Ammon's horn (tissue), 1 donor: ENCODE data around the gene PLEKHM1.
"Not testable (repeated sequence)": the region's sequence is repeated elsewhere in the genome, so short reads cannot be mapped to it uniquely, and the experiment has no call there.

Source experiments
- DNase-seq: peaks from one replicate; pipeline ENCODE4 v3.0.0-alpha.2; 2016; ENCODE audit warnings: low spot score

PLEKHM1 gene

GRCh38 chr17:45441526-45442310, 48.8 kb downstream of the PLEKHM1 start:
- DNase-seq = no peak

DNA sequence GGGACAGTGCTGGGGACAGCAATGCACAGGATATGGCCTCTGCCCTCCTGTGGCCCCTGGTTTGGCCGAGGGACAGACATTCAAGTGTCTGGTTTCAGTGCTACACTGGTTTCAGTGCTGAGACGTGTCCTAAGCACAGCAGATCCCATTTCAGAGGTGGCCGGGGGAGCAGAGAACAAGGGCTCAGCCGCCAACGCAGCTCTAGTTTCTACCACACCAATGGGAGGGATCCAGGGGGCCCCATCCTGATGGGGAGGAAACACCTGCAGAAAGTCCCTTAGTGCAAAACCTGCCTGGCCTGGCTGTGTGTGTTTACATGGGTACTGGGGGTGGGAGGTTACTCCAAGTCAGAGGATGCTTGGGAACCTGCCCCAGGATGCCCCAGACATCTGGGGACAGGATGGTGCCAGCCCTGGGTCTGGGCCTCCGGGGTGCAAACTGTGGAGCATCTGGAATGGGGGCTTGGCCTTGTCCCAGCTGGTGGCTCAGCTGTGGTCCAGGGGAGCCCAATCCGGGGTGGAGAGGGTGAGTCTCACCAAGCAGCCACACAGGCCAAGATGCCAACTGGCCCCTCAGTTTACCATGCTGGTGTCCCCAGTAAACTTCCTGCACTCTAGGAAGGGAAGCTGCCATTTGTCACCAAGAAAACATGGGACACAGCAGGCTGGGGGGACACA, 49.5 kb downstream of the PLEKHM1 start:
- DNase-seq = not testable (repeated sequence)

GRCh38 chr17:45440161-45440778, 50.3 kb downstream of the PLEKHM1 start:
- no peak for DNase-seq

- DNase-seq = no peak
These were observed 51.5 kb downstream of the PLEKHM1 start for GRCh38 chr17:45438931-45439610.

GRCh38 chr17:45437465-45438283, 52.8 kb downstream of the PLEKHM1 start:
- no peak for DNase-seq

GRCh38 chr17:45436625-45437464, 53.7 kb downstream of the PLEKHM1 start:
- no peak for DNase-seq

DNA sequence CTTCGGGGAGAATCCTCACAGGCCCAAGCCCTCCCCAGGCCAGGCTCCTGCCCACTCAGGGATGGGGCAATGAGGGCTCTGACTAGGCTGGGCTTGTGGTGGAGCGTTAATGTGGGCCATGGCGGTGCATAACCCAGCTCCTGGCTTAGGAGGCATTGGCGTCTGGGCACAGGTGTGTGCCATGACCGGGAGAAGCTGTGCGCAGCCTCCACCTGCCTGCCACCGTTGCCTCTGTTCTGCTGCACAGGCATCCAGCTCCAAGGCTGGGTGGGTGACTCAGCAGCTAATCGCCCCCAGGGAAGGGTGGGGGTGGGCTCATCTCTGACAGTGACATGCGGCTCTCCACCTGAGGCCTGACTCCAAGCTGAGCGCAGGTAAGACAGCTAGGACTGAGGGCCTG, 54.4 kb downstream of the PLEKHM1 start:
- DNase-seq = no peak

- DNase-seq = no peak
These were observed 55.0 kb downstream of the PLEKHM1 start for GRCh38 chr17:45435481-45435880.

GRCh38 chr17:45433159-45433535, 57.4 kb downstream of the PLEKHM1 start:
- no peak for DNase-seq

- no peak for DNase-seq
These were observed 57.9 kb downstream of the PLEKHM1 start, which contains the start of gene ARHGAP27 for GRCh38 chr17:45432405-45433158. TSS of gene ARHGAP27 (minus strand) at chr17:45432870. CDS start at chr17:45430279, 2,591 bp downstream.

GRCh38 chr17:45431531-45432404, 58.8 kb downstream of the PLEKHM1 start:
- no peak for DNase-seq

DNA sequence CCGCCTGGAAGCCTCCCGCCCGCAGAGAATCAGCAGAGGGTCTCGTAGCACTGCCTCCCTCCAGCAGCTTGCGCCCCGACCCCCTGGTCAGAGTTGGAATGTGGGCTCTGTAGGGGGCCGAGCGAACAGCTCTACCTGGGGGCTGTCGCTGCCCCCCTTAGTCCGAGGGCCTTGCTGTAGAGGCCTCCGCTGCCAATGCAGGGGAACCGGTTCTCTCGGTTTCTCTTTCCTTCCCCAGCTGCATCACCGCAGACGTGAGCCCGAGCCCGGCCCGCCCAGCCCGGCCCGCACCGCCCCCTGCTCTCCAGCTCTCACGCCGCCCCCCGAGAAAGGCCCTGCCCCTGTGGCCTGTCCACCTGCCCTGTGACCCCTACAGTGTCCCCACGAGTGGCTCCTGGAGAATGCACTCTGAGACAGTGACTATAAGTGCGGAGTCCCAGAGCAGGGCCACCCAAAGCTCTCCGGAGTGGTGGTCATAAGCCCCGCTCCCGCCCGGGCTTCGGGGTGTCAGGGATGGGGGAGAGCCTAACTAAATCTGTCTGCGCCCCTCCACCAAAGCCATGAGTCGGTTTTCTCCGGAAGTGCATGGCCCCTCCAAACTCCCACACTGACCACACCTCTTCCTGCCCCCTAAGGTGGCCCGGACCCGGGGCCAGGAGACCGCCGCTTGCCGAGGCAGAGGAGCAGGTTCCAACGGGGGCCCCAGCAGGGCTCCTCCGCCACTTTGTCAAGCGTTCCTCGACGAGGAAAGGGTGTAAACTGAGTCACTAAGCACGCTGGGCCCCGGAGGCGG, 59.6 kb downstream of the PLEKHM1 start:
- DNase-seq = no peak

DNA sequence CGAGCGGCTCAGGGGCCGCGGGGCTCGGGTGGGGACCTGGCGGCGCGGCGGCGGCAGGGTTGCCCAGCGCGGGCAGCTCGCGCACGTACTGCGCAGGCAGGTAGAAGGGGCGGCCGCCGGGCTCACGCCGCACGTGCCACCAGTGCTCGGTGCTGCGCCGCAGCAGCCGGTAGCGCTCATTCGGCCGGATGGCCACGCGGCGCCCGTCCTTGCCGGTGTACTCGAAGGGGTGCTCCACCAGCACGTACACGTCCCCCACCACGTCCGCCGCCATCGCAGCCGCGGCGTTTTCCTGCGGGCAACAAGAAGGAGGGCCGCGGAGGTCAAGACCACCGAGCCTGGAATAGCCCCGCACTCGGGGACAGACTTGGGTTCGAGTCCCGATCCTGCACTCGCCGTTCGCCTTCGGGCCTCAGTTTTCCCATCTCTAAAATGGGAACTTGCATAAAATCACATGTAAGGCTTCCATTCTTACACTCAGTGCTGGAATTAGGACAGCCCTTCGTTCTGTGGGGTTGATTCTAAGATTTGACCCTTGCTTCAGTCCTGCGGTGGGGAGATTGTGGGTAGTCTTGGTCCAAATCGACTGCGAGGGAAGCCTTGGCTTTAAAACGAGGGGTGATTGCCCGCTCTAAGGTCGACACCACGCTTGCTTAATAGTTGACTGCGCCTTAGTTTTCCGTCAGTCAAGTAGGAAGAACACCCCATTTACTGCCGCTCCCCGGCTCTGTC, 60.3 kb downstream of the PLEKHM1 start:
- DNase-seq = no peak

DNA sequence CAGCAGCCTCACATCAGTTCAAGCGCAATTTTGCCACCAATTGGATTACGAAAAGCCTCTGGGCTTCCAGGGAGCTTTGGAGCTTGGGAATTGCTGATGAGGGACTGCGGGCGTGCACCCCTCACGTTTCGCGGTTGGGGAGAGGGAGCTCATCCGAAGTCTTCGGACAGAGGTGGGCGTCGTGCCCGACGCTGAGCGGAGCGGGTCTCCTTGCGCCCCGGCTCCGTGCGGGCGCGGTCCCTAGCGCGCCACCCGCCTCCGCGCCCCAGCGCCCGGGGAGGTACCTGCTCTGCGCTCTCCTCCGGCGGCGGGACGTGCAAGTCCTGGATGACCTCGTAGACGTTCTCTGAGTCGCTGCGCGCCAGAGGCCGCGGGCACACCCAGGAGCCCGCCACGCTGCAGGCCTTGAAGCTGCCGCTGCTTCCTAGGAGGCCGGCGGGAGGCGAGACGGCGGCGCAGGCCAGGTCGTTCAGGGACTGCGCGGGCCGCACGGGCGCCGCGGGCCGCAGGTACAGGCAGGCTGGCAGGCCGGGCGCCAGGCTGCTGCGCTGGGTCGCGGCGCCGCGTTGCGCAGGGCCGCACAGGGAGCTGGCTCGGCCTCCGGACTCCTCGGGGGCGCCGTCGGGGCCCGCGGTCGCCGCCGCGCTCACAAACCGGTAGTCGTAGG, 61.0 kb downstream of the PLEKHM1 start:
- DNase-seq = no peak

- DNase-seq = peak; percentile 32
These were observed 61.6 kb downstream of the PLEKHM1 start for GRCh38 chr17:45428931-45429338.

DNA sequence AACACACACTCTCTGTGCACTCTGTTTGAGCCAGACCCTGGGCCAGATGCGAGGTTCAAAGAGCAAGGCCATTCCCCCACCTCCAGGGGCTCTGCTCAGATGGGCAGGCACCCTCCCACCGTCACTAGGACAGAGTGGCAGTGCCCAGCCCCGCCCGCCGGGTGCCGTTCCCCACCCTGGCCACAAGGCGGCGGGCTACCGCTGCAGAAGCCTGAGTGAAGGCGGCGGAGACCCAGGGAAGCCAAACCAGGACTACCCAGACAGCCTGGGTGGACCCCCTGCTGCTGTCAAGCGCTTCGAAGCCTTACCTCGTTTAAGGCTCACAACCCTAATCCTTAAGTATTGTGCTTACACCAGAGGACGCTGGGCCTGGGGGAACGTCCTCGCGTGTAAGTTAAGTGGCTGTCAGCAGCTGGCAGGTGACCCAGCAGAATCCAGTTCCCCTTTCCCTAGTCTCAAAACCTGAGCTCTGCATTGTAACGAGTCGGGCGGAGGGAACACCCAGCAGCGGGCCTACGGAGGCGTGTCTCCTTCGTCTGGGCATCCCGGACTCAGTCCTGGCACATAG, 62.4 kb downstream of the PLEKHM1 start:
- DNase-seq = peak; percentile 75
